GM19238 (cell line): ENCODE measurements around the gene ZNF425.
"Not testable (repeated sequence)": the region's sequence is repeated elsewhere in the genome, so short reads cannot be mapped to it uniquely, and the experiment has no call there.

Experiments used
- DNase-seq: peaks from one replicate; pipeline ENCODE4 v3.0.0; 2011; ENCODE audit warnings: low spot score; ENCODE audit not compliant: insufficient read length

Gene ZNF425

DNA sequence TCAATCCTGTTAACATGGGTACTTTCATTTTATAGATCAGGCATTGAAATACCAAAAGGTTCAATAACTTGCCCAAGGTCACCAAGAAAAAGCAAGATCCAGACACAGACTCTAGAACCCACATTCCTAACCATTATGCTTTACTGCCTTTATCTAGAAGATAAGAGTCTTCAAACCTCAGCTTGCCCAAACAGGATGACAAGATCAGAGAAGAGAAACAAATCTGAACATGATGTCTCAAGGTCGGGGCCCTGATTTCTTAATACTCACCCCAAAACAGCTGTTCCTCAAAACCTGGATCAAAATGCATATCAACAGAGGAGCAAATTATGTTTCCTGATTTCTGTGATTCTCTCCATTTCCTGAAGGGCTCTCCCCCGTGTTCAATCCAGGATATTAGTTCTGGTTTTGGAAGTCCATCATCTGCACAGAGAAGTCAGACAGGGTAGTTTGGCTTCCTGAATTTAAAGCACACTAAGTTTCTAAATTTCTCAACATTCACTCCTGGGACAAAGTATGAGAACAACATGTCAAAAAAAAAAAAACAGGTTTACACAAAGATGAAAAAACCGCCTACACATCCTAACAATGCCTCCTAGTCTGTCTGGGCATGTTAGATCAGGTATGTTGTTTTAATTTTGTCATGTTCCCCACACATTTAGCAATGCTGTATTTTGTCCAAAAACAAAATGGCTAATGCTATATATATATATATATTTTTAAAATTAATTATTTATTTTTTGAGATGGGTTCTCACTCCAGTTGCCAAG is 51.8 kb downstream of the ZNF425 start:
- no peak for DNase-seq

DNA sequence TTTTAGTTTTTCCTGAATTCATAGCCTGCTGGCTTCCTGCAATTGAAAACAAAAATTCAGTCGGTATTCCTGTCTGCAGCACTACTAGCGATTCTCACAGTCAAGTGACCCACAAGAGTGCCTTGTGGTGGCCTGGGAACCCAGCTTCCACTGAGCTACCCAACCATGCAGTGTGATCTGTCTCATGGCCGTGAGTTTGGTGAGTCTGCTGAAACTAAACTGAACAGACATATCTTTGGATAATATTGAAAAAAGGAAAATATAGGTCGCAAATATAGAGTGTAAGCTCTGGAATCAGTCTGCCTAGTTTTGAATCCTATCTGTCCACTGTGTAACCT is 53.7 kb downstream of the ZNF425 start:
- DNase-seq = no peak

DNA sequence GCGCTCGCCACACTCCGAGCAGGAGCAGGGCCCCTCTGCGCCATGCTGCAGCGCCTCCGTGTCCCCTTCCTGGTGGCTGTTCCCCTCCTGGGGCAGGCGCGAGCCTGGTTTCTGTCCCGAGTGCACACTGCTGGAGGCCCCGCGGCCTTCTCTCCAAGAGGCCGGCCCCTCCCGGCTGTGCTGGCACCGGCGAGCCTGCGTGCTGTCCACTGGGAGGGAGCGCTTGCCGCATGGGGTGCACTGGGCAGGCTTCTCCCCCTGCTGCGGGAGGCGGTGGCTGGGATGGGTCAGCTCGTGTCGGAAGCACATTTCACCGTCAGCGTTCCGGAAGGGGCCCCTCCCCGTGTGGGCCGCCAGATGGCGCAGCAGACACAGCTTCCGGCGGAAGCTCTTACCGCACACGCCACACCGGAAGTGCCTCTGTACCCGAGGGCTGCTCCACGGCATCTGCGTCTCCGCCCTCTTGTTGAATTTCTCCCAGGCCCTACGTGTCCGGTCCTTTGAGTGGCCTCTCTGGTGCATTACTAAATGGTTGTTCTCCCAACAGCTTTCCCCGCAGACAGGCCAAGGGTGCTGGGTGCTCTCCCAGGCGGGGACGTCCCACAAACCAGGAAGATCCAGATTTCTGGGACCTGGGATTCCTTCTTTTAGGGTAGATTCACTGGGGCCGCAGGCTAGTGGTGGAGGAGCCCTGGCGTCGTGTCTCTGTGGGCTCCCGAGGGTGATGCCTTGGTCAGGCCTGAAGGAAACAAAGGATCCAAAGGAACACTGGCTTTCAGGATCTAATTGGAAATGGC is 54.3 kb downstream of the ZNF425 start:
- no peak for DNase-seq

DNA sequence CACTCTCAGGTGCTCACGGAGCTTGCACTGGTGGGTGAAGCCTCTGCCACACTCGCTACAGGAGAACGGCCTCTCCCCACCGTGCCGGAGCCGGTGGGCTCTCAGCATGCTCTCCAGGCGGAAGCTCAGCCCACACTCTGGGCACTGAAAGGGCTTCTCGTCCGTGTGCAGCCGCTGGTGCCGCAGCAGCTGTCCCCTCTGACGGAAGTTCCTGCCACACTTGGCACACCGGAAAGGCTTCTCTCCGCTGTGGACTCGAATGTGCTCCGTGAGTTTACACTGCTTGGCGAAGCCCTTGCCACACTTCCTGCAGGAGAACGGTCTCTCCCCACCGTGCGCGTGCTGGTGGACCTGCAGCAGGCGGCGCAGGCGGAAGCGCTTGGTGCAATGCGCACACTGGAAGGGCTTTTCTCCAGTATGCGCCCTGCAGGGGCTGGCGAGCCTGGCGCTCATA is 54.9 kb downstream of the ZNF425 start:
- no peak for DNase-seq

DNA sequence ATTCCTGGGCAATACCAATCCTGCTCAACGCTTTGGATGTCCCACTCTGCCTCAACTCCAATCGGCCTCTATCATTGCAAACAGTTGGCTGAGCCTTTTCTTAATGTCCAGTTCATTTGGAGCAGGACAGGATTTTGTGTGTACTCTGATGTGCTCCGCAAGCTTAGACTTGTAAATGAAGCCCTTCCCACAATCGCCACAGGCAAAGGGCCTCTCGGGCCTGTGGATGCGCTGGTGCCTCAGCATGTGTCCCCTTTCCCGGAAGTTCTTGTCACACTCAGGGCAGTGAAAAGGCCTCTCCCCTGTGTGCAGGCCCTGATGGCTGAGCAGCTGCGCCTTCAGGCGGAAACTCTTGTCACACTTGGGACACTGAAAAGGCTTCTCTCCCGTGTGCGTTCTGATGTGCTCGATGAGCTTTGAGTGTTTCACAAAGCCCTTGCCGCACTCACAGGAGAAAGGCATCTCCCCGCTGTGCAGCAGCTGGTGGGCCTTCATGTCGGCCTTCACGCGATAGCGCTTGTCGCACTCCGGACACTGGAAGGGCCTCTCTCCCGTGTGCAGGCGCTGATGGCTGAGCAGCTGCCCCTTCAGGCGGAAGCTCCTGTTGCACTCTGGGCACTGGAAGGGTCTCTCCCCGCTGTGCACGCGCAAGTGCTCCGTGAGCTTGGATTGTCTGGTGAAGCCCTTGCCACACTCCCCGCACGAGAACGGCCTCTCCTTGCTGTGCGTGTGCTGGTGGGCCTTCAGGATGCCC is 55.6 kb downstream of the ZNF425 start:
- no peak for DNase-seq

DNA sequence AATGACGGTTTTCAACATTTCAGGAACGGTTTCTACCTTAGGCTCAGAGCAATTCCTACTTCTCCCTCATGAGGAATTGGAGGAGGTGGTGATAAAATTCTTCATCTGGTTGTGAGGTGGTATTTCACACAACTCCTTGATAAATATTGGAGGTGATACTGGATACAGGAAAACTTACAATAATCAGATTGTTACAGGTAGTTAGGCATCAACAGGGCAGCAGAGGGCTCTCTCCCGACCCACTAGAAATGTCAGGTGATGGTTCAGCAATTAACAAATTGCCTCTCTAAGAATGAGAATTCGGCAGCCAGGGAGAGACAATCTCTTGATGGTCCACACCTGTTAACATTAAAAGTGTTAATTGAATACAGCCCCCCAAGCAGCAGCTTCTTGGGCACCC is 58.3 kb downstream of the ZNF425 start:
- DNase-seq = no peak

DNA sequence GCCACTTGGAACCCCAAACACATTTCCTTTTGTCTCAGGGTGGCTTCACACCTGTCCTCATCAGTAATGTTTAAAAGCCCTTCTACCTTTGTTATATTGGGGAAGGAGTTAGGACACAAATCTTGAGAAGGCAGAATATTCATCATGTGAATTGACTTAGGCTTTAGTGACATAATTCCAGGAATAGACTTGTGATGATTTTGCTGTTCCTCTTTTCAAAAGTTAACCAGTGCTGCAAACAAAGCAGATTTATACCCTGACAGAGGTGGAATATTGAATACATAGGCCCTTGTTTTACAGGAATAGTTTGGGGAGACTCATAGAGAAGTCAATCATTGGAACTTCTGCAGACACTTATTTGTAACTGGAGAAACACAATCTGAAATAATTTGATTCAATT is 62.6 kb downstream of the ZNF425 start:
- no peak for DNase-seq

DNA sequence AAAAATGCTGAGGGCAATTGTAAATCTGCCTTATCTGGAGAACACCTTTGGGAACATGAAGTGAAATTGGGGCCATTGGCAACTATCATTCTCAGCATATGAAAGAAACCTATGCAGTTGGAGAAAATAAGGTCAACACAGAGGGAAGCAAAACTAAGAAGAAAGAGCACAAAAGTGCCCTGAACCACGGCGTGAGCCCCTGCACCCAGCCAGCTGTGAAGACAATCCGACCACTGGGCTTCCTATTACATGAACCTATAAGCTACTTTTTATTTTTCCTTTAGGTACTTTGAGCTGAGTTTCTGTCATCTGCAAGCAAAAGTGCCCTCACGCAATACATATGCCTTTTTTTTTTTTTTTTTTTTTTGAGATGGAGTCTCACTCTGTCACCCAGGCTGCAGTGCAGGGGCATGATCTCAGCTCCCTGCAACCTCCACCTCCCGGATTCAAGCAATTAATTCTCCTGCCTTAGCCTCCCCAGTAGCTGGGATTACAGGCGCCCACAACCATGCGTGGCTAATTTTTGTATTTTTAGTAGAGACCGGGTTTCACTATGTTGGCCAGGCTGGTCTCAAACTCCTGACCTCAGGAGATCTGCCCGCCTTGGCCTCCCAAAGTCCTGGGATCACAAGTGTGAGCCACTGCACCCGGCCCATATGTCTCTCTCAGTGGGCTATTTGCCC is 63.8 kb downstream of the ZNF425 start:
- DNase-seq = not testable (repeated sequence)

DNA sequence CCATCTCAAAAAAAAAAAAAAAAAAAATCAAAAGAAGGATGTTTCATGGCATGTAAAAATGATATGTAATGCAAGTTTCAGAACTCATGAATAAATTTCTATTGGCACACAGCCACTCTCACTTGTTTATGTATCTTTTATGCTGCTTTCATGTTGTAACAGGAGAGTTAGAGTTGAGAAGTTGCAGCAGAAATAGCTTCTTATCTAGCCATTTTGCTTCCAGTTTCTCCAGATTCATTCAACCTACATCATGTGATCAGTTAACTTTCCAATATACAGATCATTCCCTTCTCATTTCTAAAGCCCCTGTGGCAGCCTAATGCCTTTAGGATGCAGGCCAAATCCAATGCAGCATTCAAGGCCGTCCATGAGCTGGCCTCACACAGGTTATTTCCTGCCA is 66.0 kb downstream of the ZNF425 start:
- DNase-seq = no peak

DNA sequence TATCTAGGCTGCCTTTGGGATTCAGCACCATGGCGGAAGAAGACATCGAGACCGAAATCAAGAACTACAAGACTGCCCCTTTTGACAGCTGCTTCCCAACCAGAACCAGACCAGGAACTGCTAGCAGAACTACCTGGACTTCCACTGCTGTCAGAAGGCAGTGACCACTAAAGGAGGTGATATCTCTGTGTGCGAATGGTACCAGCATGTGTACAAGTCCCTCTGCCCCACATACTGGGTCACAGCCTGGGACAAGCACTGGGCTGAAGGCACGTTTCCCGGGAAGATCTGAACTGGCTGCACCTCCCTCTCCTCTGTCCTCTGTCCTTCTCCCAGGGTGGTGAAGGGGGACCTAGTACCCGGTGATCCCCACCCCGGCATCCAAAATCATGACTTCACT is 72.2 kb downstream of the ZNF425 start:
- no peak for DNase-seq

DNA sequence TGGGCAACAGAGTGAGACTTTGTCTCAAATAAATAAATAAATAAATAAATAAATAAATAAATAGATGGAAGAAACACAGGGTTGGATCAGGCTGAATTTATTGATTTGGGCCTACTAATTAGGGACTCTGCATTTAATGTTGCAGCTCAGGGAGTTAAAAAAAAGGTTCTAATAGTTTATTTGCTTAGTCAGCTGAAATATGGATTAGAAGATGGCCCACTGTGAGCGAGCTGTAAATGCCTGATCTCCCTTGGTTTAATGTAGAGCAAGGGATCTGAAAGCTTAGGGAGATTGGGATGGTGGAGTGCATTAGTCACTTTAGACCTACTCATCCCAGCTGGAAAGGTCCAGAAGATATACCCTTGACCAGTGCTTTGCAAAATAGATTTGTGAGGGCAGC is 72.7 kb downstream of the ZNF425 start:
- no peak for DNase-seq
